ENCODE data around the gene MBL2. TPM values are rescaled to one million over a fixed set of nuclear protein-coding genes. Genes with fewer than 3 reads are reported as not detected.

MBL2 gene
- polyA plus RNA-seq, 1 donor from 2014 or later = not detected

DNA sequence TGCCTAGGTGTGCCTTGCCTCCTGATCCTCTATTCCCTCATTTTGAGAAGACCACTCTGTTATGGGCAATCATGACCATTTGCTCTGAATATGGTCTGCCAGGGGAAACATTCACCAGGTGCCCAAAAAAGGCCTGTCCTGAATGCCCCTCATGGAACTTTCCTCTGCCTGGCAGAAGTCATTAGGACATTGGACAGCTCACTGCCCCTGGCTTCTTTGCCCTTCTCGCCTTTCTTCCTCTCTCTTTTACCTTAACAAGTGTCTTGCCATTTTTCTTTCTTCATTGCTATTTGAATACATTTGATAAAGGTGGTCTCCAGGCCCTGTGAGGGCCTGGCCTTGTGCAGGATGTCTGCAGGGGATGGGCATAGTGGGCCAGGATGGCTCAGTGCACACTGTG lies 20.3 kb downstream of the MBL2 start:
- no peak overlapping the region for H3K9ac ChIP-seq (ENCODE audit: low read length)
- TF ChIP-seq EP300 (conservative IDR thresholded peaks at IDR 0.05; ENCODE audit: poor library complexity, severe bottlenecking) (no peak), TAF1 (IDR thresholded peaks at IDR 0.05; ENCODE audit: low read depth) (no peak)

DNA sequence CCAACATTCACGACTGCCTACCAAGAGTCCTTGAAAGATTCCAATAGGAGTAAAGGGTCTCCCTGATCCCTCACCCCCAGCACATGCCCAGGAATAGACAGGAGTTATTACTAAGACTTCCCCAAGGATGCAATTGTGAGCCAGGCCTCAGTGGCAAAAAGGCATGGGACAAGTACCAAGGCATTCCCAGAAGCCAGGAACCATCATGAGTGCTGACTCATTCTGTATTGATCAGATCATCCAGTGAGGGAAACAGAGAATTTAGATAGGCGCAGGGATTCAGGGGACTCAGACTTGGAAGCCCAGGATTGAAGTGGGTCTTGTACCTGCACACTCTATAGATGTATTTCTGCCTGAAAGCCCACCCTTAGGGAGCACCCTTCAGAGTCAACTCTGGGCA lies 21.2 kb downstream of the MBL2 start:
- H3K9me2 ChIP-seq (ENCODE audit: insufficient read depth, low read length) = no peaks in the 10 kb centered on the region
- H2AFZ ChIP-seq (ENCODE audit: low read depth, low read length) = no peak overlapping the region
- no peak for TF ChIP-seq RAD21 (conservative IDR thresholded peaks at IDR 0.05)
- no peak for TF ChIP-seq MXI1 (conservative IDR thresholded peaks at IDR 0.05; ENCODE audit: poor library complexity, severe bottlenecking)
- TF ChIP-seq EZH2 (IDR thresholded peaks at IDR 0.05; ENCODE audit: borderline replicate concordance, insufficient read depth, low read length, poor library complexity, severe bottlenecking) = no peak
- TF ChIP-seq, protein P1, sequence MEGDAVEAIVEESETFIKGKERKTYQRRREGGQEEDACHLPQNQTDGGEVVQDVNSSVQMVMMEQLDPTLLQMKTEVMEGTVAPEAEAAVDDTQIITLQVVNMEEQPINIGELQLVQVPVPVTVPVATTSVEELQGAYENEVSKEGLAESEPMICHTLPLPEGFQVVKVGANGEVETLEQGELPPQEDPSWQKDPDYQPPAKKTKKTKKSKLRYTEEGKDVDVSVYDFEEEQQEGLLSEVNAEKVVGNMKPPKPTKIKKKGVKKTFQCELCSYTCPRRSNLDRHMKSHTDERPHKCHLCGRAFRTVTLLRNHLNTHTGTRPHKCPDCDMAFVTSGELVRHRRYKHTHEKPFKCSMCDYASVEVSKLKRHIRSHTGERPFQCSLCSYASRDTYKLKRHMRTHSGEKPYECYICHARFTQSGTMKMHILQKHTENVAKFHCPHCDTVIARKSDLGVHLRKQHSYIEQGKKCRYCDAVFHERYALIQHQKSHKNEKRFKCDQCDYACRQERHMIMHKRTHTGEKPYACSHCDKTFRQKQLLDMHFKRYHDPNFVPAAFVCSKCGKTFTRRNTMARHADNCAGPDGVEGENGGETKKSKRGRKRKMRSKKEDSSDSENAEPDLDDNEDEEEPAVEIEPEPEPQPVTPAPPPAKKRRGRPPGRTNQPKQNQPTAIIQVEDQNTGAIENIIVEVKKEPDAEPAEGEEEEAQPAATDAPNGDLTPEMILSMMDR (IDR thresholded peaks at IDR 0.05; ENCODE audit: poor library complexity, severe bottlenecking) = no peak
- TF ChIP-seq EP300 (conservative IDR thresholded peaks at IDR 0.05; ENCODE audit: poor library complexity, severe bottlenecking) = no peak
- no peak for TF ChIP-seq SMC3 (conservative IDR thresholded peaks at IDR 0.05; ENCODE audit: poor library complexity)
- no peak for TF ChIP-seq TAF1 (IDR thresholded peaks at IDR 0.05; ENCODE audit: low read depth)
- TF ChIP-seq, protein P2, sequence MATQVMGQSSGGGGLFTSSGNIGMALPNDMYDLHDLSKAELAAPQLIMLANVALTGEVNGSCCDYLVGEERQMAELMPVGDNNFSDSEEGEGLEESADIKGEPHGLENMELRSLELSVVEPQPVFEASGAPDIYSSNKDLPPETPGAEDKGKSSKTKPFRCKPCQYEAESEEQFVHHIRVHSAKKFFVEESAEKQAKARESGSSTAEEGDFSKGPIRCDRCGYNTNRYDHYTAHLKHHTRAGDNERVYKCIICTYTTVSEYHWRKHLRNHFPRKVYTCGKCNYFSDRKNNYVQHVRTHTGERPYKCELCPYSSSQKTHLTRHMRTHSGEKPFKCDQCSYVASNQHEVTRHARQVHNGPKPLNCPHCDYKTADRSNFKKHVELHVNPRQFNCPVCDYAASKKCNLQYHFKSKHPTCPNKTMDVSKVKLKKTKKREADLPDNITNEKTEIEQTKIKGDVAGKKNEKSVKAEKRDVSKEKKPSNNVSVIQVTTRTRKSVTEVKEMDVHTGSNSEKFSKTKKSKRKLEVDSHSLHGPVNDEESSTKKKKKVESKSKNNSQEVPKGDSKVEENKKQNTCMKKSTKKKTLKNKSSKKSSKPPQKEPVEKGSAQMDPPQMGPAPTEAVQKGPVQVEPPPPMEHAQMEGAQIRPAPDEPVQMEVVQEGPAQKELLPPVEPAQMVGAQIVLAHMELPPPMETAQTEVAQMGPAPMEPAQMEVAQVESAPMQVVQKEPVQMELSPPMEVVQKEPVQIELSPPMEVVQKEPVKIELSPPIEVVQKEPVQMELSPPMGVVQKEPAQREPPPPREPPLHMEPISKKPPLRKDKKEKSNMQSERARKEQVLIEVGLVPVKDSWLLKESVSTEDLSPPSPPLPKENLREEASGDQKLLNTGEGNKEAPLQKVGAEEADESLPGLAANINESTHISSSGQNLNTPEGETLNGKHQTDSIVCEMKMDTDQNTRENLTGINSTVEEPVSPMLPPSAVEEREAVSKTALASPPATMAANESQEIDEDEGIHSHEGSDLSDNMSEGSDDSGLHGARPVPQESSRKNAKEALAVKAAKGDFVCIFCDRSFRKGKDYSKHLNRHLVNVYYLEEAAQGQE (IDR thresholded peaks at IDR 0.05; ENCODE audit: borderline replicate concordance) = no peak
- TF ChIP-seq POLR2AphosphoS5 (IDR thresholded peaks at IDR 0.05) = no peak
- no peaks in the 10 kb centered on the region for H4K20me1 ChIP-seq (ENCODE audit: insufficient read depth)
- no peak overlapping the region for H3K4me2 ChIP-seq (ENCODE audit: low read length)
- no peaks in the 10 kb centered on the region for H3K36me3 ChIP-seq (ENCODE audit: insufficient read depth, low read length)
- no peaks in the 10 kb centered on the region for H3K9me3 ChIP-seq (ENCODE audit: low read length)
- no peaks in the 10 kb centered on the region for H3F3A ChIP-seq (ENCODE audit: insufficient read depth, low read length, poor library complexity, severe bottlenecking)
- no peak overlapping the region for H3K9ac ChIP-seq (ENCODE audit: low read length)
- H3K27me3 ChIP-seq (ENCODE audit: insufficient read depth, low read depth, low read length) = no peaks in the 10 kb centered on the region
- no peak overlapping the region for H3K27ac ChIP-seq (ENCODE audit: low read length)
- H3K79me2 ChIP-seq (replicated peaks; ENCODE audit: insufficient read depth, low read length) = no peaks in the 10 kb centered on the region
- H3K4me3 ChIP-seq (ENCODE audit: low read length) = no peak overlapping the region

More for the DNA sequence above, 20.3 kb downstream of the MBL2 start:
- Histone ChIP-seq H3K79me2 (replicated peaks; ENCODE audit: insufficient read depth, low read length) (no peaks in the 10 kb centered on the region), H3K4me2 (ENCODE audit: low read length) (no peak overlapping the region), H3K9me2 (ENCODE audit: insufficient read depth, low read length) (no peaks in the 10 kb centered on the region), H3K9me3 (ENCODE audit: low read length) (no peaks in the 10 kb centered on the region), H3F3A (ENCODE audit: insufficient read depth, low read length, poor library complexity, severe bottlenecking) (no peaks in the 10 kb centered on the region), H4K20me1 (ENCODE audit: insufficient read depth) (no peaks in the 10 kb centered on the region), H3K27ac (ENCODE audit: low read length) (no peak overlapping the region), H3K4me3 (ENCODE audit: low read length) (no peak overlapping the region), H3K27me3 (ENCODE audit: insufficient read depth, low read depth, low read length) (no peaks in the 10 kb centered on the region), H2AFZ (ENCODE audit: low read depth, low read length) (no peak overlapping the region), H3K36me3 (ENCODE audit: insufficient read depth, low read length) (no peaks in the 10 kb centered on the region)

DNA sequence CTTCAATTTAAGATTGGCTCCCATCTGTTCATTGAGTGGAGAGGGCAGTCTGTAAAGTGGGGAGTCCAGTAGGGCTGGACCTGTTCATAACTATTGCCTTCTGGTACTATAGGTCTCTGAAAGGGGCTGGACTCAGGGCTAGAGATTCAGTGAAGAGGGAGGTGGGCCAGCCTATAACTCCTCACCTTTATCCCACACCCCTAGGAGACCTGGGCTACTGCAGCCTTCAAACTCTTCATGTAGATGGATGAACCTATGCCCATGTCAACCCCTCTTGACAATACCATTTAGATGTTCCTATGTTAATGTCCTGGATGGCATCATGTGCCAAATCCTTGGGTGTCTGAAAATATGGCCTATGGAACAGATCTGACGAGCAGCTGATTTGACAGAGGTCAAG lies 22.0 kb downstream of the MBL2 start:
- H3F3A ChIP-seq (ENCODE audit: insufficient read depth, low read length, poor library complexity, severe bottlenecking) = no peaks in the 10 kb centered on the region
- no peaks in the 10 kb centered on the region for H4K20me1 ChIP-seq (ENCODE audit: insufficient read depth)
- no peak overlapping the region for H3K4me2 ChIP-seq (ENCODE audit: low read length)
- no peaks in the 10 kb centered on the region for H3K79me2 ChIP-seq (replicated peaks; ENCODE audit: insufficient read depth, low read length)
- H3K36me3 ChIP-seq (ENCODE audit: insufficient read depth, low read length) = no peaks in the 10 kb centered on the region
- H3K27me3 ChIP-seq (ENCODE audit: insufficient read depth, low read depth, low read length) = no peaks in the 10 kb centered on the region
- TF ChIP-seq, protein P1 (IDR thresholded peaks at IDR 0.05; ENCODE audit: poor library complexity, severe bottlenecking) = no peak
- no peak for TF ChIP-seq POLR2AphosphoS5 (IDR thresholded peaks at IDR 0.05)
- no peak for TF ChIP-seq EP300 (conservative IDR thresholded peaks at IDR 0.05; ENCODE audit: poor library complexity, severe bottlenecking)
- no peak for TF ChIP-seq SMC3 (conservative IDR thresholded peaks at IDR 0.05; ENCODE audit: poor library complexity)
- no peak for TF ChIP-seq EZH2 (IDR thresholded peaks at IDR 0.05; ENCODE audit: borderline replicate concordance, insufficient read depth, low read length, poor library complexity, severe bottlenecking)
- no peak for TF ChIP-seq MXI1 (conservative IDR thresholded peaks at IDR 0.05; ENCODE audit: poor library complexity, severe bottlenecking)
- H3K9ac ChIP-seq (ENCODE audit: low read length) = no peak overlapping the region
- no peak overlapping the region for H3K27ac ChIP-seq (ENCODE audit: low read length)
- no peak overlapping the region for H3K4me3 ChIP-seq (ENCODE audit: low read length)
- H2AFZ ChIP-seq (ENCODE audit: low read depth, low read length) = no peak overlapping the region
- H3K9me3 ChIP-seq (ENCODE audit: low read length) = no peaks in the 10 kb centered on the region
- no peaks in the 10 kb centered on the region for H3K9me2 ChIP-seq (ENCODE audit: insufficient read depth, low read length)

Measured in neural cell (in vitro differentiated cells).